ENCODE data around the gene CCER1. TPM values are rescaled to one million over a fixed set of nuclear protein-coding genes. Genes with fewer than 3 reads are reported as not detected.
"Not testable (repeated sequence)": the region's sequence is repeated elsewhere in the genome, so short reads cannot be mapped to it uniquely, and the experiment has no call there.

CCER1 gene
- total and polyA plus RNA-seq, 2 donors from 2014 or later, result not detected

DNA sequence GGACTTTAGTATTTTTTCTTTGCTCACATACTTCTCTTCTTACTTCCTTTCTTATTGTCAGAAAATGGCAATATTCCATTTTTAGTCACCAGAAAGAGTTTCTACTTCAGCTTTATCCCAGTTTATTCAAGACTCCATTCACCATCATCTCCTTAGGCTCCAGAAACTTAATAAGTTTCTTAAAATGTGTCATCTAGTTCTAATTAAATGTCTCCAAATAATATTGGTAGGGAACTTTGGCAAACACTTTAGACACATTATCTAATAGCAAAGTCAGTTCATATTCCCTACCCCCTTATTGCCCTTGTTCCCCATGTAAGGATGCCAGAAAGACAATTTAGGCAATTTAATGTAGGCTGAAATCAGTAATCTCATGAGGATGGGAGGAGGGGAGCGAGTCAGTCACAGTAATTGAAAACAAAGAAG, 34.7 kb upstream of the CCER1 start:
- H3K4me3 ChIP-seq (ENCODE audit: low read length in 3 of 3), result no peak overlapping the region
- no peaks in the 10 kb centered on the region for H3K9me3 ChIP-seq (ENCODE audit: control insufficient read depth in 2 of 3, insufficient read depth in 1 of 3, low read length in 3 of 3)
- no peaks in the 10 kb centered on the region for H3K4me1 ChIP-seq (ENCODE audit: control insufficient read depth in 2 of 3, insufficient read depth in 2 of 3, low read depth in 1 of 3, low read length in 3 of 3)
- no peaks in the 10 kb centered on the region for H3K27me3 ChIP-seq (ENCODE audit: control insufficient read depth, insufficient read depth, low read length)
- no peak overlapping the region for H3K9ac ChIP-seq (ENCODE audit: low read length in 3 of 3)
- TF ChIP-seq, protein P1, sequence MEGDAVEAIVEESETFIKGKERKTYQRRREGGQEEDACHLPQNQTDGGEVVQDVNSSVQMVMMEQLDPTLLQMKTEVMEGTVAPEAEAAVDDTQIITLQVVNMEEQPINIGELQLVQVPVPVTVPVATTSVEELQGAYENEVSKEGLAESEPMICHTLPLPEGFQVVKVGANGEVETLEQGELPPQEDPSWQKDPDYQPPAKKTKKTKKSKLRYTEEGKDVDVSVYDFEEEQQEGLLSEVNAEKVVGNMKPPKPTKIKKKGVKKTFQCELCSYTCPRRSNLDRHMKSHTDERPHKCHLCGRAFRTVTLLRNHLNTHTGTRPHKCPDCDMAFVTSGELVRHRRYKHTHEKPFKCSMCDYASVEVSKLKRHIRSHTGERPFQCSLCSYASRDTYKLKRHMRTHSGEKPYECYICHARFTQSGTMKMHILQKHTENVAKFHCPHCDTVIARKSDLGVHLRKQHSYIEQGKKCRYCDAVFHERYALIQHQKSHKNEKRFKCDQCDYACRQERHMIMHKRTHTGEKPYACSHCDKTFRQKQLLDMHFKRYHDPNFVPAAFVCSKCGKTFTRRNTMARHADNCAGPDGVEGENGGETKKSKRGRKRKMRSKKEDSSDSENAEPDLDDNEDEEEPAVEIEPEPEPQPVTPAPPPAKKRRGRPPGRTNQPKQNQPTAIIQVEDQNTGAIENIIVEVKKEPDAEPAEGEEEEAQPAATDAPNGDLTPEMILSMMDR (IDR thresholded peaks at IDR 0.05; ENCODE audit: borderline replicate concordance, extremely low read depth, insufficient read depth), result no peak
- no peak for FAIRE-seq
- H3K36me3 ChIP-seq (ENCODE audit: control insufficient read depth in 2 of 3, insufficient read depth in 3 of 3, low read length in 3 of 3), result no peaks in the 10 kb centered on the region
- no peak overlapping the region for H3K27ac ChIP-seq (ENCODE audit: low read depth in 2 of 2, low read length in 2 of 2)
- DNase-seq, result no peak
- intact Hi-C loops (cut with DNase I), result no loop called here

DNA sequence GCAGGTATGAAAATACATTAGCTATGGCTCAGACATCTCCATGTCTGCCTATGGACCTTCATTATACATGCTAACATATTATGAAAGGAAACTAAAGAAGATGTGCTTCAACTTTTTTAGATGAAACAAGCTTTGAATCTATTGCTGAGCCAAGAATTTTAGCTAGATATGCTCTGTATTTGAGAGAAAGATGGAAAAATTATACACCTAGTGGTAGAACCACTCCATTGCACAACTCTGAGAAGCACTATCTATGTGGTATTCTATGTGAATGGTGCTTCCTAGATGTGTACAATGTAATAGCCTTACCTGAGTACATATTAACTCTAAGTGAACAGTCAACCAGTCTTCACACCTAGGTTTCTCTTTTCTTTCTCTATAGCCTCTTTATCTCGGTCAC, 32.5 kb upstream of the CCER1 start:
- TF ChIP-seq, protein P1 (IDR thresholded peaks at IDR 0.05; ENCODE audit: borderline replicate concordance, extremely low read depth, insufficient read depth), result no peak
- intact Hi-C loops (cut with DNase I), result no loop called here
- no peak for DNase-seq

DNA sequence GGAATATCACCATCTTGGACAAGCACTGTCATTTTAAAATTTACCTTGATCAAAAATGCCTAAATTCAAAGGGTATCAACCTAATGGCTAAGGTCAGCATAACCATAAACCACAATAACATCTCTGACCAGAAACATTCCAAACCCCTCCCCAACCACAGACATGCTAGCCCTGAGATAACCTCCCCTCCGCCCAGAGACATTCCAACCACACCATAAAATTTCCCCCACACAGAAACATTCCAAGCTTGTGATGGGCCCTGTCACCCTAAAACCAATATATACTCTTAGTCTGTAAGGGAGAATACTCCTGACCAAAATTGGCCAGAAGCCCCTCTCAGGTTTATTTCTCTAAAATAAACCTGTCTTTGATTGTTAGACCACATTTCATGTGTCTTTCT, 32.1 kb upstream of the CCER1 start:
- TF ChIP-seq, protein P1 (IDR thresholded peaks at IDR 0.05; ENCODE audit: borderline replicate concordance, extremely low read depth, insufficient read depth), result no peak
- DNase-seq, result no peak
- no peaks in the 10 kb centered on the region for H3K4me1 ChIP-seq (ENCODE audit: control insufficient read depth in 2 of 3, insufficient read depth in 2 of 3, low read depth in 1 of 3, low read length in 3 of 3)
- H3K36me3 ChIP-seq (ENCODE audit: control insufficient read depth in 2 of 3, insufficient read depth in 3 of 3, low read length in 3 of 3), result no peaks in the 10 kb centered on the region
- H3K27ac ChIP-seq (ENCODE audit: low read depth in 2 of 2, low read length in 2 of 2), result no peak overlapping the region
- no peaks in the 10 kb centered on the region for H3K9me3 ChIP-seq (ENCODE audit: control insufficient read depth in 2 of 3, insufficient read depth in 1 of 3, low read length in 3 of 3)
- no peak overlapping the region for H3K4me3 ChIP-seq (ENCODE audit: low read length in 3 of 3)
- no peak overlapping the region for H3K9ac ChIP-seq (ENCODE audit: low read length in 3 of 3)
- FAIRE-seq, result no peak
- no peaks in the 10 kb centered on the region for H3K27me3 ChIP-seq (ENCODE audit: control insufficient read depth, insufficient read depth, low read length)
- intact Hi-C loops (cut with DNase I), result no loop called here

More for the DNA sequence above, 32.5 kb upstream of the CCER1 start:
- no peak for FAIRE-seq
- Histone ChIP-seq H3K36me3 (ENCODE audit: control insufficient read depth in 2 of 3, insufficient read depth in 3 of 3, low read length in 3 of 3) (no peaks in the 10 kb centered on the region), H3K9me3 (ENCODE audit: control insufficient read depth in 2 of 3, insufficient read depth in 1 of 3, low read length in 3 of 3) (no peaks in the 10 kb centered on the region), H3K9ac (ENCODE audit: low read length in 3 of 3) (no peak overlapping the region), H3K4me3 (ENCODE audit: low read length in 3 of 3) (no peak overlapping the region), H3K27ac (ENCODE audit: low read depth in 2 of 2, low read length in 2 of 2) (no peak overlapping the region), H3K27me3 (ENCODE audit: control insufficient read depth, insufficient read depth, low read length) (no peaks in the 10 kb centered on the region), H3K4me1 (ENCODE audit: control insufficient read depth in 2 of 3, insufficient read depth in 2 of 3, low read depth in 1 of 3, low read length in 3 of 3) (no peaks in the 10 kb centered on the region)

DNA sequence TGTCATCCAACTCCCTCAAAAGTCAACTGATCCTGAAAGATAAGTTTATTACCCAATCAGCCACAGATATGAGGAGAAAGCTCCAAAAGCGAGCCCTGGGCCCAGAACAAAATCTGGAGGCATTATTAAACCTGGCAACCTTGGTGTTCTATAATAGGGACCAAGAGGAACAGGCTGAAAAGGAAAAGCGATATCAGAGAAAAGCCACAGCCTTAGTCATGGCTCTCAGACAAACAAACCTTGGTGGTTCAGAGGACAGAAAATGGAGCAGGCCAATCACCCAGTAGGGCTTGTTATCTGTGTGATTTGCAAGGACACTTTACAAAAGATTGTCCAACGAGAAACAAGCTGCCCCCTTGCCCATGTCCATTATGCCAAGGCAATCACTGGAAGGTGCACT, 30.4 kb upstream of the CCER1 start:
- H3K27me3 ChIP-seq (ENCODE audit: control insufficient read depth, insufficient read depth, low read length); H3K9me3 ChIP-seq (ENCODE audit: control insufficient read depth in 2 of 3, insufficient read depth in 1 of 3, low read length in 3 of 3); intact Hi-C loops (cut with DNase I); H3K36me3 ChIP-seq (ENCODE audit: control insufficient read depth in 2 of 3, insufficient read depth in 3 of 3, low read length in 3 of 3); FAIRE-seq; H3K27ac ChIP-seq (ENCODE audit: low read depth in 2 of 2, low read length in 2 of 2); H3K4me3 ChIP-seq (ENCODE audit: low read length in 3 of 3); H3K9ac ChIP-seq (ENCODE audit: low read length in 3 of 3); H3K4me1 ChIP-seq (ENCODE audit: control insufficient read depth in 2 of 3, insufficient read depth in 2 of 3, low read depth in 1 of 3, low read length in 3 of 3); DNase-seq: not testable (repeated sequence)
